Muscle layer of duodenum (tissue), 2 donors: ENCODE data around the gene ZNF805.
A peak's percentile ranks its signal among the peaks of the same experiment; 100 is the strongest.
"Not testable (repeated sequence)": the region's sequence is repeated elsewhere in the genome, so short reads cannot be mapped to it uniquely, and the experiment has no call there.

Experiments used
- H3K27ac ChIP-seq: one replicate; pipeline ENCODE4 v1.7.0; 2013; ENCODE audit warnings: mild to moderate bottlenecking, low read length
- H3K27me3 ChIP-seq: one replicate; pipeline ENCODE4 v1.7.0; 2013; ENCODE audit warnings: low read depth, mild to moderate bottlenecking, control low read depth, low read length
- H3K36me3 ChIP-seq, 2 donors: one replicate each; pipeline ENCODE4 v1.7.0; 2013; ENCODE audit warnings: low read length in 2 of 2, control low read depth in 1 of 2, mild to moderate bottlenecking in 1 of 2; ENCODE audit not compliant: insufficient read depth in 2 of 2, control insufficient read depth in 1 of 2
- H3K4me1 ChIP-seq, 2 donors: one replicate each; pipeline ENCODE4 v1.7.0; 2013; ENCODE audit warnings: low read length in 2 of 2, mild to moderate bottlenecking in 2 of 2, control low read depth in 1 of 2, moderate library complexity in 1 of 2; ENCODE audit not compliant: insufficient read depth in 2 of 2, control insufficient read depth in 1 of 2
- H3K4me3 ChIP-seq, 2 donors: one replicate each; pipeline ENCODE4 v1.7.0; 2013; ENCODE audit warnings: low read length in 2 of 2, low read depth in 1 of 2, mild to moderate bottlenecking in 1 of 2
- H3K9me3 ChIP-seq, 2 donors: one replicate each; pipeline ENCODE4 v1.7.0; 2013; ENCODE audit warnings: low read length in 2 of 2, control low read depth in 1 of 2, mild to moderate bottlenecking in 1 of 2; ENCODE audit not compliant: control insufficient read depth in 1 of 2
- donor health status: healthy.

Gene ZNF805

GRCh38 chr19:57239982-57240310, 486 bp upstream of the ZNF805 start:
- no peaks in the 10 kb centered on the region for H3K9me3 ChIP-seq
- peaks cover 6 to 18% of the 10 kb centered on the region in 2 donors for H3K36me3 ChIP-seq
- H3K27me3 ChIP-seq = no peaks in the 10 kb centered on the region
- H3K27ac ChIP-seq = peak overlapping the region; percentile 95
- peaks cover 14 to 20% of the 10 kb centered on the region in 2 donors for H3K4me1 ChIP-seq
- H3K4me3 ChIP-seq = peak overlapping the region; percentile 86 to 99

DNA sequence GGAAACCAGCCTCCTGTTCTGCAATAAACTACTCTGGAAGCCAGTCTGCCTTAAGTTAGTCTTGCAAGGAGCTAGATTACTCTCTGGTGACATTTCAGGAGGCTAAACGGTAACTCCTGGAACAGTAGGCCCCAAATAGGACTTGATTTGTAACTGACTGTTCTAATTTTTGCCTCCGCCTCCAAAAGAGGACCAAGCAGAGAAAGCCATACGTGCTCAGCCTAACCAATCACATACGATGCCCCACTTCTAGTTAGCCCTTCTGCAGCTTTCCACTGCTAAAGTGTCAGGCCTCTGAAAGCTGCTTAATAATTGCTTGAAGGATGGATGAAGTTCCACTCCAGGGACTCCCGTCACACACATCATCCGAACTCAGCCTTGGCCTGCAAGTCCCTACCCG, 744 bp downstream of the ZNF805 start:
- Histone ChIP-seq H3K9me3 (no peaks in the 10 kb centered on the region), H3K27me3 (no peaks in the 10 kb centered on the region), H3K4me1 (peaks cover 14 to 20% of the 10 kb centered on the region in 2 donors), H3K36me3 (peaks cover 10 to 29% of the 10 kb centered on the region in 2 donors), H3K27ac (peak overlapping the region; percentile 95), H3K4me3 (peak overlapping the region; percentile 86 to 99)

DNA sequence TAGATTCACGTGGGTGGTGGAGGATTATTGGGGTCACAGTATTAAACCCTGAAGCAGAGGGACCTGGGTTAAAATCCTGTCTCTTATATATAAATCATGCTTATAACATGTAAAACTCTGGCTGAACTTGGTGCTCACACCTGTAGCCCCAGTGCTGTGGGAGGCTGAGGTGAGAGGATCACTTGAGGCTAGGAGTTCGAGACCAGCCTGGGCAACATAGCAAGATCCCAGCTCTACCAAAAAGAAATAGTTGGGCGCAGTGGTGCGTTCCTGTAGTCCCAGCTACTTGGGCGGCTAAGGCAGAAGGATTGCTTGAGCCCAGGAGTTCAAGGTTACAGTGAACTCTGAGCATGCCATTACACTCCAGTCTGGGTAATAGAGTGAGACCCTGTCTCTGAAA, 2.4 kb downstream of the ZNF805 start:
- Histone ChIP-seq H3K27ac (no peak overlapping the region), H3K9me3 (no peaks in the 10 kb centered on the region), H3K27me3 (no peaks in the 10 kb centered on the region), H3K36me3 (peaks cover 18 to 46% of the 10 kb centered on the region in 2 donors), H3K4me1 (peaks cover 14 to 20% of the 10 kb centered on the region in 2 donors), H3K4me3 (no peak overlapping the region)

GRCh38 chr19:57244513-57244912, 4.1 kb downstream of the ZNF805 start:
- H3K4me3 ChIP-seq = no peak overlapping the region
- peaks cover 14 to 20% of the 10 kb centered on the region in 2 donors for H3K4me1 ChIP-seq
- peaks cover 28 to 62% of the 10 kb centered on the region in 2 donors for H3K36me3 ChIP-seq
- H3K27me3 ChIP-seq = no peaks in the 10 kb centered on the region
- no peaks in the 10 kb centered on the region for H3K9me3 ChIP-seq
- H3K27ac ChIP-seq = no peak overlapping the region

DNA sequence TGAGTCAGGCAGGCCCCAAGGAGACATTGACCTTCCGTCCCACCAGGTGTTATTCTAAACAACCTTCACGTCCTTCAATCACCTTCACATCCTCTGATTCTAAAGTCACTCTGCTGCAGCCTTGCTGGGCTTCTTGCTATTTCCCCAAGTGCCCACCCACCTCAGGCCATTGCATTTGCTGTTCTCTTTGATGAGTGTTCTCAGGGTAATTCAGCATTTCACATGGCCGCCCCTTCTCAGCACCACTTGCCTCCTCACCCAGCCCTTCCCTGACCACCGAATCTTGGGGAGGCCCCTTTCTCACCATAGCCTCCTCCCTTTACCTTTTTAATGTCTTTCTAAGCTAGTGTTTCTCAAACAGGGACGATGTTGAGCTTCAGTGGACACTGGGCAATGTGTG, 4.6 kb downstream of the ZNF805 start:
- no peaks in the 10 kb centered on the region for H3K9me3 ChIP-seq
- no peaks in the 10 kb centered on the region for H3K27me3 ChIP-seq
- H3K4me3 ChIP-seq = no peak overlapping the region
- no peak overlapping the region for H3K27ac ChIP-seq
- H3K4me1 ChIP-seq = peaks cover 14 to 20% of the 10 kb centered on the region in 2 donors
- peaks cover 28 to 66% of the 10 kb centered on the region in 2 donors for H3K36me3 ChIP-seq

- Histone ChIP-seq H3K27ac (no peak overlapping the region), H3K36me3 (peaks cover 34 to 75% of the 10 kb centered on the region in 2 donors), H3K9me3 (no peaks in the 10 kb centered on the region), H3K4me3 (no peak overlapping the region), H3K27me3 (no peaks in the 10 kb centered on the region), H3K4me1 (peaks cover 14 to 20% of the 10 kb centered on the region in 2 donors)
Observed at GRCh38 chr19:57245959-57246358, 5.5 kb downstream of the ZNF805 start.

DNA sequence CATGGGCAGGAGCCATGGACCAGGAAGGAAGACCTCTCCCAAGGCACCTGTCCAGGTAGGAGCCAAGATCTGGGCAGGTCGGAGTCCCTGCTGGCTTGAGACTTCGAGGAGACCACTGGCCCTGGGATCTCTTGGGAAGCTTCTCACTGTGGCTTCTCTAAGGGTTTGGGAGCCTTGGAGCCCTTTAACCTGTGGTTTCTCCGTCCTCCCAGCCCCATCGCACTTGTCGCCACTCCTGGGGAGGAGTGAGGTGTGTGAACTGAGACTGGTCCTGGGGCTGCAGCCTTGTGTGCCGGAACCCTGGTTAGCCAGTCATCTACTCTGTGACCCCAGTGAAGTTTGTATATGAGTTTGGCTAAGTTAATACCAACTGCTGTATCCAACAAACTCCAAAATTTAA, 8.2 kb downstream of the ZNF805 start:
- no peak overlapping the region for H3K27ac ChIP-seq
- peaks cover 0 to 6% of the 10 kb centered on the region in 2 donors for H3K9me3 ChIP-seq
- H3K27me3 ChIP-seq = no peaks in the 10 kb centered on the region
- peaks cover 55 to 97% of the 10 kb centered on the region in 2 donors for H3K36me3 ChIP-seq
- H3K4me1 ChIP-seq = no peaks in the 10 kb centered on the region
- H3K4me3 ChIP-seq = peak overlapping the region in 1 of 2 donors; percentile 20

DNA sequence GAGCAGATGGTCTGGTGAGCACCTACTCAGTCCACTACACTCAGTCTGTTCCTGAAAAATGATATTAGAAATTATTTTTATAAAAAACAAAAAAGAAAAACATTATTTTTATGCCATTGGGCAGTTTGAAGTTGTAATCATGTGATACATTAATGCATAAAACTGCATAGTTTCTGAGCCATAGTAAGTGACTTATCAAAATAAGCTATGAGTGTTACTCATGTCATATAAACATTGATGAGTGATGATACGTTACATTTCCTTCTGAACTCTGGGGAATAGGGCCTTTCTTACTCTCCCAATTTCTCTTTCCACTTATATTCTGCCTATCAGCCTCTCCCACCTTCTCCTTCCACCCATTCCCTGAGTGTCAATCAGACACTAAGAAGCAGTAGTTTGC, 8.9 kb downstream of the ZNF805 start:
- H3K4me1 ChIP-seq = no peaks in the 10 kb centered on the region
- peaks cover 59 to 97% of the 10 kb centered on the region in 2 donors for H3K36me3 ChIP-seq
- H3K27ac ChIP-seq = no peak overlapping the region
- H3K9me3 ChIP-seq = peaks cover 0 to 13% of the 10 kb centered on the region in 2 donors
- no peaks in the 10 kb centered on the region for H3K27me3 ChIP-seq
- H3K4me3 ChIP-seq = no peak overlapping the region

GRCh38 chr19:57253767-57254166, 13.3 kb downstream of the ZNF805 start:
- peaks cover 35 to 81% of the 10 kb centered on the region in 2 donors for H3K36me3 ChIP-seq
- H3K27ac ChIP-seq, H3K4me1 ChIP-seq, H3K27me3 ChIP-seq: not testable (repeated sequence)
- peak overlapping the region in 1 of 2 donors; percentile 50 for H3K4me3 ChIP-seq
- peaks cover 0 to 14% of the 10 kb centered on the region in 2 donors for H3K9me3 ChIP-seq

DNA sequence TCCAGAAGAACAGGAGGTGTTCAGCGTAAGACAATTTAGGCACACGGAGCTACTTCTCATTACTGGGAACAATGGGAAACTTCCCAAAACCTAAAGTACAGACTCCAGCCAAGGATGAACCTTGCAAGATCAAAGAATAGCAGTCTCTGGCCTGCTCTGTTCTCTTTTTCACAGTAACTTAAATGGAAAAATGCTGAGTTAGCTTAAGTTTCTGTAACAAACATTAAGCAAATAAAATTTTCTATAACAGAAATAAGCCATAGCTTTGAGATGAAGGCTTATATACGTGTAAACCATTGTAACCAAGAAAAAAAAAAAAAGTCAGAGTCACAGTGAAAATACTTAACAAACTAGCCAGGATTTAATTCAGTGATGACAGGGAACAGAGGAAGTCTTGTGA, 21.6 kb downstream of the ZNF805 start:
- Histone ChIP-seq H3K36me3 (peaks cover 11 to 46% of the 10 kb centered on the region in 2 donors), H3K4me3 (no peak overlapping the region), H3K27me3 (no peaks in the 10 kb centered on the region), H3K4me1 (no peaks in the 10 kb centered on the region), H3K9me3 (peaks cover 0 to 10% of the 10 kb centered on the region in 2 donors), H3K27ac (no peak overlapping the region)

DNA sequence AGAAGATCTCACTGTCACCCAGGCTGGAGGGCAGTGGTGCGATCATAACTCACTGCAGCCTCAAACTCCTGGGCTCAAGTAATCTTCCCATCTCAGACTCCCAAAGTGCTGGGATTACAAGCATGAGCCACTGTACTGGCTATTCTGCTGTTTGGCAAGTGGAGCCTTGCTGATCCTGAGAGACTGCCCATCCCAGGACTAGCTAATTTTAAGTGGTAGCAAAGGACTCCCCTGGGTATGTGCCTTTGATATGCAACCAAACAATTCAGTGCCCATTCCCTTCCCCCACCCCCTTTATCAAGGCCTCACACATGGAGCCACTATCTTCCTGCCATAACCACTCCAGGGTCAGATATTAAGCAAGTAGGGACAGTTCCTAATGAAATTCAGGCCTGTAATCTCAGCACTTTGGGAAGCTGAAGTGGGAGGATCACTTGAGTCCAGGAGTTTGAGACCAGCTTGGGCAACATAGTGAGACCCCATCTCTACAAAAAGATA, 22.9 kb downstream of the ZNF805 start:
- Histone ChIP-seq H3K9me3 (peaks cover 0 to 10% of the 10 kb centered on the region in 2 donors), H3K27me3 (no peaks in the 10 kb centered on the region), H3K27ac (no peak overlapping the region), H3K4me1 (no peaks in the 10 kb centered on the region), H3K36me3 (peaks cover 11 to 47% of the 10 kb centered on the region in 2 donors), H3K4me3 (no peak overlapping the region)

DNA sequence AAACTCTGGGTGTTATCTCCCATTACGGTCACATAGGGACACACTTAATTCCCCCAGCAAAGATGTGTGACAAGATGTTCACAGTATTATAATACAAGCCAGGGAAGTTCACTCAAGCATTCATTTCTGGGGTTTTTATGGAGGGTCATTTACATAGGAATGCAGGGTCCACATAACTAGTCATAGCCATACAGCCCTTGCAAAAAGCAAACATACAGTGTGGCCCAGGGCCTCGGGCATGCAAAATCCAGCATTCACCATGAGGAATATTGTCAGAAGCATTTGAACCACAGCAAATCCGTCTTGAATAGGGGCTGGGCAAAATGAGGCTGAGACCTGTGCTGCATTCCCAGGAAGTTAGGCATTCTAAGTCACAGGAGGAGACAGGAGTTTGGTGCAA, 26.9 kb downstream of the ZNF805 start:
- no peaks in the 10 kb centered on the region for H3K4me1 ChIP-seq
- no peaks in the 10 kb centered on the region for H3K27me3 ChIP-seq

More for the DNA sequence above, 26.9 kb downstream of the ZNF805 start:
- Histone ChIP-seq H3K4me3 (no peak overlapping the region), H3K27ac (no peak overlapping the region), H3K36me3 (peaks cover 0 to 21% of the 10 kb centered on the region in 2 donors), H3K9me3 (no peaks in the 10 kb centered on the region)
